Eye (tissue), 1 donor: ENCODE measurements around the gene CLEC4G.
"Not testable (repeated sequence)": the region's sequence is repeated elsewhere in the genome, so short reads cannot be mapped to it uniquely, and the experiment has no call there.

Experiments
- DNase-seq: peaks from one replicate; pipeline ENCODE4 v3.0.0-alpha.2; 2015

The CLEC4G gene

DNA sequence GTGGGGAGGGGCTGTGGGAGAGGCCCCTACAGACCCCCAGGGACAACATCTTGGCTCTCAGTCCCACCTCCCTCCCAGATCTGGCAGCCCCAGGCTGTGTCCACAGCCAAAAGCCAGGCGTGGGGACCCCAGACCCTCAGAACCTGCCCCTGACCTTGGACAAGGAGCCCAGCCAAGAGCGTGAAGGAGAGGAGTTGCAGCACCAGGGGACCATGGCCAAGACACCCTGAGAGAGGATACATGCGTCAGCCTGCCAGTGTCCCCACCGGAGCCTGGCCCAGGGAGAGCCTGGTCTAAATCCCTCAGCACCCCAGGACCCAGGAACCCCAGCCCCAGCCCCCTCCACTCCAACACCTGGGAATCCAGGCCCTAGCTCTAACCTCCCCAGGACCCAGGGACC is 14.4 kb upstream of the CLEC4G start:
- not testable (repeated sequence) for DNase-seq

DNA sequence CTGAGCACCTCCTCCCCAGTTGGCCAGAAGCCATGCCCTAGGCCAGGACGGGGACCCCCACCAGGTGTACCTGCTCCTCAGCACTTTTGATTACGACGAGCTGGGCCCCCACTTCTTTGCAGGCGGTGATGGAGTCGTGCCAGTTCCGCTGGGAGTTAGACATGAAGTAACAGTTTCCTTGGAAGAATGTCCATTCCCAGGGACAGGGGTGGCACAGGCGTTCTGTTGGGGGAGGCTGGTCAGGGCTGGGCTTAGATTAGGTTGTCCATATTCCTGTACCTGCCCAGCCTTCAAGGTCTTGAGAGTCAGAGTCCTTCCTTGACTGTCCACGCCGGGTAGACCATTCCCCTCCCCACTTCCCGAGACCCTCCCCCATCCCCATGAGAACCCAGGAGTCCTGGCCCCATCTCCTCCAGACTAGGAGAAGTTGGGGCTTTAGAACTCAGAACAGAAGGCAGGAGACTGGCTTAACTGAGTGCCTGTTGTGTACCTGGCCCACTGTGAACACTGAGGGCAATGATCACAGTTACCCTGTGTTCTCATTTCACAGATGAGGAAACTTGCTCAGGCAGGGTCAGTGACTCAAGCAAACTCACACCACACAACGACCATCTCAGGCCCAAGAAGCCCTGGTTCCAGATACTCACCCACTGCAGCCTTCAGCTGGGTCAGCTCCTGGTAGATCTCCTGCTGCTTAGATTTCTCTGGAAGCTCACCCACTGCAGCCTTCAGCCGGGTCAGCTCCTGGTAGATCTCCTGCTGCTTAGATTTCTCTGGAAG is 13.2 kb upstream of the CLEC4G start:
- DNase-seq: no peak

DNA sequence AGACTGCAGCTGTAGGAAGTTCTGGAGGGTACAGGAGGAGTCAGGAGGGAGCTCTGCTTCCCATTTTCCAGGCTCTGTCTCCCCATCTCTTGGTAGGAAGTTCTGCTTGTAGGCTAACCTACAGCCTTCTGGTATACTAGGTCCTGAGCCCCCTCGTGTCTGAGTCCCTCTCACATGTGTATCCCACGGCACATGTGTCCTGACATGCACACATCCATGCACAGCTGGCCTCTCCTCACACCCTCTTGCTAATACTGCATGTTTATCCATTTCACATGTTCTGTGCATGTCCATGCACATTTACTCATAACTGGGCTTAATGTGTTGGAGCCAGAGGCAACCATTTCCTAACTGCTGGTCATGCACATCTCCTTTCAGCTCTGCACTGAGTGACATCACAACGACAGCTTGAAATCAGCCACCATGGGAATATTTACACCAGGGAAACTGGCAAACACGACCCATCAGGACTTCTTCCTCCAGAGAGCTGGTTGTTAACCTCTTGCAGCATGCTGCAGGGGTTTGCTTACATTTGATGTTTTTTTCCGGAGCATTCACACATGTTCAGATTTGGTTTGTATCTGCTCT is 12.4 kb upstream of the CLEC4G start:
- no peak for DNase-seq

DNA sequence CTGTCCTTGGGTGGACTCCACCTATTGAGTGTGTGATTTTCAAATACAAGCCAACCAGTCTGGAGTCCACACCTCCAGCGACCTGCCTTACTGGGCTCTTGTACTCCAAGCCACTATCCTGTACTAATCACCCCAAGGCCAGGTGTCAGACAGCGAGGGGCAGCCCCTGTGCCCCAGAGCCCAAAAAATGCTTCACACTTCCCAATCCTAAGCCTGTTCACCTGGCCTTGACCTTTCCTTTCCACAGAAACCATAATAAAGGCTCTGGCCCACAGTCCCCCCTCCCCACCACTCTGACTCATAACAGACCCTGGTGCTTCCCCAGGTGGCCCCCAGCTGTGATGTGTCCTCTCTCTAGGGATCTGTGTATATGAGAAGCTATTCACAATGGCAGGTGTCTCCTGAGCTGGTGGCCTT is 11.5 kb upstream of the CLEC4G start:
- DNase-seq: no peak

DNA sequence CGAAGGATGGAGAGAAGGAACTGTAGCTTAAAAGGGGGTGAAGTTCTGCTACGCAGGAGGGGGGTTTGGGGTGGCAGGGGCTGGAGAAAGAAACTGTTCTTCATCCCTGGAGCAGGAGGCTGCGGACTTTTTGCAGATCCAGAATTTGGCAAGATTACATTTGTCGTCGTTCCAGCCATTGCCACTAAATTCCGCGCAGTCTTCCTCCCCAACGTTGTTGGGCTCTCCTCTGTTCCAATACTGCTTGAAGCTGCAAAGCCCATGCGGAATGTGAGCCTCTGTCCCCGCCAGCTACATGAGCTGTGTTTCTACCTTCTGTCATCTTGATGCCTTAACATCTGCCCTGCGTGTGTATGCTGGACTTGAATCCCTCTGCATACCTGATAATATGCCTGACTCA is 11.1 kb upstream of the CLEC4G start:
- no peak for DNase-seq

DNA sequence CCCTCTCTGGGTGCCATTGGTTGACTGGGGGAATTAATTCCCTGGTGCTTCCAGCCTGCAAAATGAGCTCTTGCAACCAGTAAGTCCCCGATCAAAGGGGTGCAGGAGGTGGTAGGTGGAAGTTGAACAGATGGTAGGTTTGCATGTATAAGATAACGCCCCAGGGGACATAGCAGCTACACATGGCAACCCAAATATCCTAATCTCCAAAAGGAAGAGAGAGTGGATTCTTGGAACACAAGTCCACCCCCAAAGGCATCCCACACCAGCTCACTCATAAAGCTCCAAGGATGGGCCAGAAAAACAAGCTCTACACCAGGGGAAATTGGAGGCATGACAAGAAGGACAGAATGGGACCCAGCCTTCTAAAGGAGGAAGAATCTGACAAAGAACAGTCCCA is 10.7 kb upstream of the CLEC4G start:
- DNase-seq: no peak

DNA sequence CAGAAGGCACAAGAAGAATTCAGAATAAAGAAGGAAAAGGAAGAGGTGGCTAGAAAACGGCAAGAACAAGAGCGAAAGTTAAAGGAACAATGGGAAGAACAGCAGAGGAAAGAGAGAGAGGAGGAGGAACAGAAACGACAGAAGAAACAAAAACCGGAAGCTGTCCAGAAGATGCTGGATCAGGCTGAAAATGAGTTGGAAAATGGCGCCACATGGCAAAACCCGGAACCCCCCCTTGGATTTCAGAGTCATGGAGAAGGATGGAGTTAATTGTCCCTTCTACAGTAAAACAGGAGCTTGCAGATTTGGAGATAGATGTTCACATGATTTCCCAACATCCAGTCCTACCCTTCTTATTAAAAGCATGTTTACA is 8.8 kb upstream of the CLEC4G start:
- no peak for DNase-seq

DNA sequence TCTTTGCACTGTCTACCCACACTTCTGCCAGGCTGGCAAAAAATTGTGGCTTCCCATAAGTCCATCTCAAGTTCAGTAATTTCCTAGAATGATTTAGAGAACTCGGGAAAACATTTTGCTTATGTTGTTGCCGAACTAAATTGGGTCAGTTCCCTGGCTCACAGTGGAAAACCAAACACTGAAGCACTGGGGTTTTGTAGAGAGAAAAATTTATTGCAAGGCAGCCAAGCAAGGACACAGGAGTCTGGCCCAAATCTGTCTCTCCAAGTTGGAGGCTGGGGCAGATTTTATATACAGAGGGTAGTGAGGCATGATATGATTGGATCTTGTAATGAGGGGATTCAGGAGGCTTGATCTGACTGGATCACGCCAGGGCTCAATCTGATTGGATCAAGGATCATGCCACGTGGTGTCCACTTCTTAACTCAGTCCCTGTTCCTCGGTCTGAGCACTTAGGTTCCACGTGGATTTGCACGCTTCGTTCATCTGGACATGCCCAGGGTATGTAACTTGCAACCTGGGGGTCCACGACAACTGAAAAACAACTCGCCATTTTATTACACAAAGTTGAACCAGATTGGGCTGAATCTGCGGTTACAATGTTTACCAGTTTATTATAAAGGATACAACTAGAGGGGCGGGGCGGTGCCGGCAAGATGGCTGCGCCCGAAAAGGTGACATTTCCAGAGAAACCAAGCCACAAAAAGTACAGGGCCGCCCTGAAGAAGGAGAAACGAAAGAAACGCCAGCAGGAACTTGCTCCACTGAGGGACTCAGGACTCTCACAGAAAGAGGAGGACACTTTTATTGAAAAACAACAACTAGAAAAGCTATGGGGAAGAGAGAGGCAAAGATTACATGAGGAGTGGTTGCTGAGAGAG is 8.1 kb upstream of the CLEC4G start:
- DNase-seq: no peak

DNA sequence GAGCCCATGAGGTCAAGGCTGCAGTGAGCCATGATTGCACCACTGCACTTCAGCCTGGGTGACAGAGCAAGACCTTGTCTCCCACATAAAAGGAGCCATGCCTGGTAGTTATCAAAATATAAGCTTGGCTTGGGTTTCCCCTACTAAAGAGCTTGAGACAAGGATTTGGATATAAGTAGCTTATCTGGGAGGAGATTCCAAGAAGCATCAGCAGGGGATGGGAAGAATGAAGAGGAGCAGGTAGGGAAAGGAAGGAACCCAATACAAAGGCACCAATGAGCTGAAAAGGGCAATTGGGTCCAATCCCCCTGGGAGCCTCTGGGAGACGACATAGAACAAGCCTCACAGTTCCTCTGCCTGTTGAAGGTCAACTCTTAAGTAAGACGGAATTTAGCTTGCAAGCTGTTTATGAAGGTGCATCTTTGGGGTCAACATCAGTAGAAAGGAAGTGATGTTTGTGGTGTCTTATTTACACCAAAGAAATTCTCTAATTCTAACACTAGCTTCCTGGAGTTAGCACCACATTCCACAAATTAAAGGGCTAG is 7.4 kb upstream of the CLEC4G start:
- no peak for DNase-seq

DNA sequence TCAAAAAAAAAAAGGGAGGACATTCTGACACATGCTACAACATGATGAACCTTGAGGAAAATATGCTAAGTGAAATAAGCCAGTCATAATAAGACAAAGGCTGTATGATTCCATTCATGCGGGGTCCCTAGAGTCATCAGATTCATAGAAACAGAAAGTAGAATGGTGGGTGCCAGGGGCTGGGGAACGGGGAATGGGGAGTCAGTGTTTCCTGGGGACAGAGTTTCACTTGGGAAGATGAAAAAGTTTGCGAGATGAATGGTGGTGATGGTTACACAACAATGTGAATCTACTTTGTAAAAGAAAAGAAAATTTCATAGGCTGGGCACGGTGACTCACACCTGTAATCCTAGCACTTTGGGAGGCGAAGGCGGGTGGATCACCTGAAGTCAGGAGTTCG is 6.1 kb upstream of the CLEC4G start:
- DNase-seq: no peak

DNA sequence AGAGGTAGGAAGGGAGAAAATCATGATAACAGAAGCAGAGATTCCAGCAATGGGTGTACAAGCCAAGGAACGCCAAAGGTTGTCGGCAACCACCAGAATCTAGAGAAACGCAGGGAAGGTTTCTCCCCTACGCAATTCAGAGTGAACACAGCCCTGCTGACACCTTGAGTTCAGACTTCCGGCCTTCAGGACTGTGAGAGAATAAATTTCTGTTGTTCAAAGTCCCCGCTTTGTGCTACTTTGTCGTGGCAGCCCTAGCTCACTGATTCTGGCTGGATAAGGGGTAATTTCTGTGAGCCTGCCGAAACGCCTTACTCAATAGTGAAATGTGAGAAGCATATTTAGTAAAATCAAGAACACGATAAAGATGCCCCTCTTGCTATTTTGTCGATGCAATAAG is 5.3 kb upstream of the CLEC4G start:
- no peak for DNase-seq

DNA sequence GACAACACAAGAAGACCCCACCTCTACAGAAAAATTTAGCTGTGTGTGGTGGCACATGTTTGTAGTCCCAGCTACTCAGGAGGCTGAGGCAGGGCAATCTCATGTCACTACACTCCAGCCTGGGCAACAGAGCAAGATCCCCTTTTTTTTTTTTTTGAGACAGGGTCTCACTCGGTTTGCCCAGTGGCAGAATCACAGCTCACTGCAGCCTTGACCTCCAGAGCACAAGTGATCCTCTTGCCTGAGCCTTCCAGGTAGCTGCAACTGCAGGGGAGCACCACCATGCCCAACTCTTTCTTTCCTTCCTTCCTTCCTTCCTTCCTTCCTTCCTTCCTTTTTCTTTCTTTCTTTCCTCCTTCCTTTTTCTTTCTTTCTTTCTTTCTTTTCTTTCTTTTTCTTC is 4.2 kb upstream of the CLEC4G start:
- DNase-seq: no peak

DNA sequence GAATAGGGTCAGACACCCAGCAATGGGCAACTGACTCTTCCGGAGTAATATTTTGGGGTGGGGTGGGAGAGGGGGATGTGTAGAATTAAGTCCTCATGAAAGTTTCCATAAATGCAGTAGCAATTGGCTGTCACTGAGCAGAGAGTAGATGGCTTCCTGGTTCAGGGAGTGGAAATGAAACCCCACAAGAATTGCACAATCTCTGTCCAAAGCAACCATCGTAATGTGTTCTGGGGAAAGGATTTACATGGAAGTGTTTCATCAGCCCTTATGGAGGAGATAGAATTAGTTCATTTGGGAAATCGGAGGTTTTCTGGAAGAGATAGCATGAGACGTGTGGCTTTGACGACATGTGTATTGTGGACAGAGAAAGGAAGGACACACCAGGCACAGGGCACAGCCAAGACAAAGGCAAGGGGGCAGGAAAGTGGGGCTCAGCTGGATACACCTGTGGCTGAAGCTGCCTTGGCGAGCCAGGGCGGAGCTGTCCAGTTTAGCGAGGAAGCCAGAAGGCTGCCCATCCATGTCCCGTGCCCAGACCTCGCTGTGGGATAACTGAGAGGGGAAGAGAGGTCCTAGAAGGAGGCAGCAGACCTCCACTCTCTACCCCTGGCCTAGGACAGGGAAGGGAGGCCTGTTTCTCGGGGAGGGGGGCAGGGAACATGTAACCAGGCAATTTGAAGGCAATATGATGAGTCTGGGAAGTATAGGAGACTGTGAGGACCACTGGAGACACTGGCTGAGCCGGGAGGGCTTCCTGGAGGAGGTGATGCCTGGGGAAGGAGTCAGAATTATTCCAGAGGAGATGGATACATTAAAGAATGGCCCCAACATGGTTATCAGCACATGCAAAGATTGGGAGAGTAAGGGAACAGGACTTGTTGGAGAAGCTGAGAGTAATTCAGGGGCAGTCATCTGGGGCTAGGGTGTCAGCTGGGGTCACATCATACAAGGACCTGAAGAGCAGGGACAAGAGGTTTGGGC is 2.6 kb upstream of the CLEC4G start:
- DNase-seq: no peak

DNA sequence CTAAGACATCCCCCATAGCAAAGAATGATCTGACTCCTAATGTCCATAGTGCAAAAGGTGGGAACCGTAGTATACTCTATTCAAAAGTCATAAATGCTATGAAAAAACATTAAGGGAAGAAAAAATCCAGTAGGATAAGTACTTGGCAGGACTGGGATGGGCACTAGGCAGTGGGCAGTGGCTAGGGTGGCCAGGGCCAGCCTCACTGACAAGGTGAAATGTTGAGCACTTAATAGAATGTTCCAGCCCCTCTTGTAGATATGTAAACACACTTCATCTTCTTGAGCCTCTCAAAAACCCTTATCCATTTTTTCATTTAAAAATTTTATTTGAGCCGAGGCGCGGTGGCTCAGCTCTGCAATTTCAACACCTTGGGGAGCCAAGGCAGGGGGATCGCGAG is 1.5 kb upstream of the CLEC4G start:
- DNase-seq: no peak

DNA sequence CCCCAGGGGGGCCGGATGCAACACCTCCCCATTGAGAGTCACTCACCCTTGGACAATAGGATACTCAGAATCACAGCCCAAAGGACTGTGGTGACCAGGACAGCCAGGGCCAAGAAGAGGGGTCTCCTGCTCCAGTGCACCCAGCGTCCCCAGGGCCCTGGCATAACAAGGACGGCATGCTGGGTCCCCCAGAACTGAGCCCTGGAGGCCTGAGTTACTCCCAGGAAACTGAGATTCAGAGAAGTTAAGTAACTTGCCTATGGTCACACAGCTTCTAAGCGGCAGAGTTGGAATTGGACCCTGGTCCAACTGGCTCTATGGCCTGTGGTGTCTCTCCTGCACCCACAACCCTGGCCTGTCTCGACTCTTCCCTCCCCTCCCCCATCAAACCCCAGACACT is 295 bp downstream of the CLEC4G start:
- DNase-seq: no peak

DNA sequence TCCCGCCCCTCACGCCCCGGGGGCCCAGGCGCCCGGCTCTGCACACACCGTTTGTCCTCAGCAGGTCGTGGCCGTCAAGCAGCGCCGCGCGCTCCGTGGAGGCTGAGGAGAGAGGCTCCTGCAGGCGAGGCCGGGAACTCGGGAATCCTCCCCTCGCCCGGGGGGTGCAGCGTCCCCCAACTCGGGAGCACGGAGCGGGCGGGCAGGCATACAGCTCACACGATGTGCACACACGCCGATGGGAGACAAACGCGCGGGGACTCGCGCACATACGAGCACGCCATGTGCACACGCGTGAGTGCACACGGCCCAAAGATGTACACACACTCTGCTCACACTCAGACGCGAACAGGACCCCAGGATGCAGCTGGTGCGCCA is 703 bp downstream of the CLEC4G start:
- DNase-seq: peak; percentile 30

DNA sequence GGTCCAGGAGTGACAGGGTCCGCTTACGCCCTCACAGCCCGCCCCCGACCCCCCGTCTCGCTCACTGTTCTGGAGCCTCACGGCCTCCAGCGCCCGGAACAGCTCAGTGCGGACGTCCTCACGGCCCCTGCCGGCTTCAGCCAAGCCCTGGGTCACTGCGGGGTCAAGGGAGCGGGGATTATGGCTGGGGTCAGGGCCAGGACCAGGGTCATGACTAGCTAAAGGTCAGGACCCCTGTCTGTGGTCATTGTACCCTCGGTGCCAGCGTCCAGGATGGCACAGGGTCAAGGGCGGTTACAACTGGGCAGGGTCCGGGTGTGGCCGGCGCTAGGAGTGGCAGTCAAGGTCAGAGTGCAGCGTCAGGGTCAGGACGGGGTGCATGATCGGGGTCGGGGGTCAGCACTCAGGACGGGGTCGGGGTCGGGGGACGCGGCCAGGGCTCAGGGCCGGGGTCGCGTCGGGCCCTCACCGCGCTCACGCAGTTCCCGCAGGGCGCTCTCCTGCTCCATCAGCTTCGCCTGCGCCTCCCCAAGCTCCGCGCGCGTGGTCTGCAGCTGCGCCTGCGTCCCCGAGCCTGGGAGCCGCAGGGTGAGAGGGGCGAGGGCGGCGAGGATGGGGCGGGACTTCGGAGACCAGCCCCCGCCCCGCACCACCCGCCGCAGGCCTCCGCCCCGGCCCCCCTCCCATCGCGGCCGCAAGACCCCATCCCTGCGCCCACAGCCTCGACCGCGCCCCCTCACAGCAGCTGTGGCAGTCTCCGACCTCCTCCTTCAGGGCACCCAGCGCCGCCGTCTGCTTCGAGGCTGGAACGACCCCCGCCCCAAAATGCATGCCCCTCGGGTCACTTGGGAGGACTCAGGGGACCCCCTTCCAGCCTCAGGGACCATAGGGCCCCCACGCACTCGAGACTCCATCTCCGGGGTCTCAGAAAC is 1.4 kb downstream of the CLEC4G start:
- DNase-seq: peak; percentile 52

DNA sequence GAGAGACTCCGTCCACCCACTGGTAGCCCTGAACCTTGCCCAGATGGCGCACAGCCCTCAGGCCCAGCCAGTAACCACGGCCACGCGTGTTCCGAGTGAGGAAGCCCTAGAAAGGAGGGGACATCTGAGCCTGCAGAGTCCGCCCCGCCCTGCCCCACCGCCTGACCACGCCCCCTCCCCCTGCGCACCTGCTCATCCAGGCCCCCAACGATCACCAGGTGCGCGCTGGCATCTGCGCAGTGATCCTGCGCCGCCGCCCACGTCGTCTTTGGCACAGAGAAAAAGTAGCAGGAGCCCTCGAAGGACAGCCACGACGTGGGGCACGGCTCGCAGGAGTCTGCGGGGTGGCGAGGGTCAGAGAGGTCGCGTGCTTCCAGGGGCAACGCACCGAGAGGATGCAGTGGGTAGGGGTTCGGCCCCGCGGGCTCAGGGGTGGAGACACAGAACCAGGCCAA is 2.1 kb downstream of the CLEC4G start:
- no peak for DNase-seq

DNA sequence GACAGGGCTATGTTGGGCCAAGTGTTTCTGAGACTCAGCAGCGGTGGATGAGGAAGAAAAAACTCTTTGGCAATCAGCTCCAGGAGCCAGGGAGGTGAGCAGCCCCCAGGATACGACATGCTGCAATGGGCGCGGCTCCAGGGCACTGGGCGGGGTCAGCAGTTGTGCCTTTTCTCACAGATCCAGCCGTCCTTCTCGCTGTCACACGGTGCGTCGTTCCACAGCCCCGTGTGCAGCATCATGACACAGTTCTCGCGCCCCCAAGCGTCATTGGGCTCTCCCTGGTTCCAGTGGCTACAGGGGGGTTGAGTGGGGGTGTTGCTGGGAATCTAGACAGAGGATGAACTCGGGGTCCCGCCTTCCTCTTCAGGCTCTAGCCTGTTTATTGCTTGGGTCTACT is 2.7 kb downstream of the CLEC4G start:
- DNase-seq: no peak

DNA sequence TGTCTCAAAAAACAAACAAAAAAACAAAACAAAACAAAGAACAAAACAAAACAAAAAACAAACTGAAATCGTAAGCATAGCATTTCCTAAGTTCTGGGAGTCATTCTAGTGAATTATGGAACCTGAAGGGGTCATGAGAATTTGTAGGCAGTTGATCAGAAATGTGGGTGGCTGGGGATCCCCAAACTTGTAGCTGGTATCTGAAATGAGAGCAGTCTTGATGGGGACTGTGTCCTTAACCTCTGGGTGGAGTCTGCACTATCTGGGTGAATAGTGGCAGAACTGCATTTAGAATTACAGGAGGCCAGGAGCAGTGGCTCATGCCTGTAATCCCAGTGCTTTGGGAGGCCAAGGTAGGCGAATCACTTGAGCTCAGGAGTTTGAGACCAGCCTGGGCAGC is 6.1 kb downstream of the CLEC4G start:
- no peak for DNase-seq

DNA sequence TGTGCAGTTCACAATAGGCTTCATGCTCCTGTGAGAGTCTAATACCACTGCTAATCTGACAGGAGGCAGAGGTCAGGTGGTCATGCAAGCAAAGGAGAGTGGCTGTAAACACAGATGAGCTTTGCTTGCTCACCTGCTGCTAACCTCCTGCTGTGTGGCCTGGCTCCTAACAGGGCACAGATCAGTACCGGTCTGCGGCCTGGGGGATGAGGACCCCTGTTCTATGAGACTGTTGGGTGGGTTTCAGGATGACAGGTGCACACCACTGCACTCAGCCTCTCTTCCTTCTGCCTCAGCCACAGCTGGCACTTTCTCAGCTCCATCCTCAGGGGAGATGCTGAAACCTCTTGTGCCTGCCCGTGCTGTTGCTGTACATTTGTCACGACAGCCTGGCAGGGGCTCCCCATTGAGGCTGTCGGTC is 9.7 kb downstream of the CLEC4G start:
- peak; percentile 84 for DNase-seq
